Prostate gland (tissue), 2 donors: ENCODE results near the gene ALDH16A1. TPM values are rescaled to one million over a fixed set of nuclear protein-coding genes. Genes with fewer than 3 reads are reported as not detected.

Experiments used
- DNase-seq: peaks from one replicate; pipeline ENCODE4 v3.0.0-alpha.2; 2019; ENCODE audit warnings: low spot score
- H3K27ac ChIP-seq, 2 donors: fragments of 200-600 bp; sonication (generic); 2 replicates each; pipeline ENCODE4 v1.5.1; 2017 to 2019
- H3K27me3 ChIP-seq: fragments of 200-600 bp; sonication (generic); replicated peaks from 2 replicates; pipeline ENCODE4 v1.5.1; 2019; ENCODE audit not compliant: insufficient read depth
- H3K36me3 ChIP-seq, 2 donors: fragments of 200-600 bp; sonication (generic); 1 replicate in 1 of 2; 2 replicates in 1 of 2; pipeline versions ENCODE4 v1.5.1 to v1.8.1; 2017 to 2019
- H3K4me1 ChIP-seq: fragments of 200-600 bp; sonication (generic); replicated peaks from 2 replicates; pipeline ENCODE4 v1.5.1; 2019
- H3K4me3 ChIP-seq, 2 donors: fragments of 200-600 bp; sonication (generic); 2 replicates each; pipeline ENCODE4 v1.5.1; 2017 to 2019
- H3K9me3 ChIP-seq: fragments of 200-600 bp; sonication (generic); 2 replicates; pipeline ENCODE4 v1.5.1; 2017
- CTCF ChIP-seq, 4 experiments: fragments of 200-600 bp in 2 of 4; fragments of 450-650 bp in 2 of 4; sonication (generic) in 2 of 4; IDR thresholded peaks; 1 replicate in 3 of 4; 2 replicates in 1 of 4; pipeline ENCODE4 v1.5.1; 2016 to 2019; ENCODE audit warnings: antibody characterized with exemption in 4 of 4, mild to moderate bottlenecking in 2 of 4, moderate library complexity in 2 of 4
- POLR2A ChIP-seq: fragments of 450-650 bp; IDR thresholded peaks from one replicate; pipeline ENCODE4 v1.6.1; 2016; ENCODE audit warnings: antibody characterized with exemption, mild to moderate bottlenecking
- POLR2AphosphoS5 ChIP-seq: sonication (generic); formaldehyde crosslinking; IDR thresholded peaks from one replicate; pipeline ENCODE4 v1.6.1; 2017; ENCODE audit warnings: antibody characterized with exemption
- WGBS: methylation state at CpG from one replicate; pipeline ENCODE4 v1.1.5; 2018; 5-methylcytosine and 5-hydroxymethylcytosine counted together
- intact Hi-C: fragments of 100-400 bp; cut with DNase I; formaldehyde crosslinking; loops from one replicate; pipeline ENCODE4 v1.14.2; 2022
- total RNA-seq, 2 donors: library from RNA; depleted of rRNA; stranded (reverse); fragments of >200 nt; gene quantifications; one replicate each; pipeline ENCODE4 v1.1.0, GENCODE V29; 2016

ALDH16A1 gene
- total RNA-seq, 2 donors from 2014 or later: 24.3 to 42.0 TPM

- Histone ChIP-seq H3K27me3 (peaks cover 40% of the 10 kb centered on the region), H3K4me3 (no peak overlapping the region), H3K4me1 (peaks cover 5% of the 10 kb centered on the region), H3K27ac (no peak overlapping the region), H3K9me3 (no peaks in the 10 kb centered on the region), H3K36me3 (no peaks in the 10 kb centered on the region)
- no peak for TF ChIP-seq CTCF (IDR thresholded peaks at IDR 0.05)
- TF ChIP-seq POLR2A: no peak
- TF ChIP-seq POLR2AphosphoS5: no peak
- DNase-seq: no peak
- intact Hi-C loops: no loop called here
- WGBS: 72% methylated on average over 2 of the region's 2 CpGs
Measured at GRCh38 chr19:49419173-49419572, 33.9 kb upstream of the ALDH16A1 start.

- WGBS: 90% methylated on average over 2 of the region's 2 CpGs
- Histone ChIP-seq H3K9me3 (no peaks in the 10 kb centered on the region), H3K27ac (no peak overlapping the region), H3K36me3 (no peaks in the 10 kb centered on the region), H3K27me3 (peaks cover 42% of the 10 kb centered on the region), H3K4me3 (no peak overlapping the region), H3K4me1 (peaks cover 5% of the 10 kb centered on the region)
- no peak for DNase-seq
- intact Hi-C loops: no loop called here
- TF ChIP-seq POLR2AphosphoS5: no peak
- TF ChIP-seq CTCF (IDR thresholded peaks at IDR 0.05): no peak
- TF ChIP-seq POLR2A: no peak
Measured at GRCh38 chr19:49420227-49420626, 32.8 kb upstream of the ALDH16A1 start.

- H3K4me3 ChIP-seq: no peak overlapping the region
- H3K36me3 ChIP-seq: no peaks in the 10 kb centered on the region
- DNase-seq: peak; percentile 20
- TF ChIP-seq POLR2A (no peak), POLR2AphosphoS5 (no peak)
- WGBS: 8% methylated on average over 48 of the region's 48 CpGs
- peaks cover 5% of the 10 kb centered on the region for H3K4me1 ChIP-seq
- no peak overlapping the region for H3K27ac ChIP-seq
- intact Hi-C loops: no loop called here
- no peaks in the 10 kb centered on the region for H3K9me3 ChIP-seq
- peaks cover 45% of the 10 kb centered on the region for H3K27me3 ChIP-seq
Measured at GRCh38 chr19:49421039-49421877, 31.8 kb upstream of the ALDH16A1 start.

- intact Hi-C loops: no loop called here
- DNase-seq: no peak
Measured at GRCh38 chr19:49421878-49422202, 31.2 kb upstream of the ALDH16A1 start.

More at GRCh38 chr19:49421878-49422202, 31.2 kb upstream of the ALDH16A1 start:
- peaks cover 49% of the 10 kb centered on the region for H3K27me3 ChIP-seq
- peaks cover 5% of the 10 kb centered on the region for H3K4me1 ChIP-seq
- TF ChIP-seq POLR2AphosphoS5: no peak
- TF ChIP-seq CTCF (IDR thresholded peaks at IDR 0.05): no peak
- TF ChIP-seq POLR2A: no peak
- H3K9me3 ChIP-seq: no peaks in the 10 kb centered on the region
- no peak overlapping the region for H3K27ac ChIP-seq
- WGBS: 34% methylated on average over 3 of the region's 3 CpGs
- H3K4me3 ChIP-seq: no peak overlapping the region
- H3K36me3 ChIP-seq: no peaks in the 10 kb centered on the region
